Cardiac fibroblast (primary cell): ENCODE measurements around the gene RBM47.

ENCODE experiments used
- DNase-seq, 2 donors: peaks; one replicate each; pipeline versions ENCODE4 v3.0.0 to v3.0.0-alpha.2; 2010; ENCODE audit warnings: low read depth in 2 of 2
- H3K4me3 ChIP-seq, 2 donors: replicated peaks in 1 of 2; 1 replicate in 1 of 2; 2 replicates in 1 of 2; pipeline ENCODE4 v1.5.1; 2011; ENCODE audit warnings: low read depth in 2 of 2, low read length in 2 of 2, mild to moderate bottlenecking in 2 of 2, moderate library complexity in 1 of 2
- TF ChIP-seq, protein P1 (sequence below): IDR thresholded peaks from one replicate; pipeline ENCODE4 v1.5.1; 2011; ENCODE audit warnings: low read depth, mild to moderate bottlenecking, low read length, inconsistent platforms

Gene RBM47

DNA sequence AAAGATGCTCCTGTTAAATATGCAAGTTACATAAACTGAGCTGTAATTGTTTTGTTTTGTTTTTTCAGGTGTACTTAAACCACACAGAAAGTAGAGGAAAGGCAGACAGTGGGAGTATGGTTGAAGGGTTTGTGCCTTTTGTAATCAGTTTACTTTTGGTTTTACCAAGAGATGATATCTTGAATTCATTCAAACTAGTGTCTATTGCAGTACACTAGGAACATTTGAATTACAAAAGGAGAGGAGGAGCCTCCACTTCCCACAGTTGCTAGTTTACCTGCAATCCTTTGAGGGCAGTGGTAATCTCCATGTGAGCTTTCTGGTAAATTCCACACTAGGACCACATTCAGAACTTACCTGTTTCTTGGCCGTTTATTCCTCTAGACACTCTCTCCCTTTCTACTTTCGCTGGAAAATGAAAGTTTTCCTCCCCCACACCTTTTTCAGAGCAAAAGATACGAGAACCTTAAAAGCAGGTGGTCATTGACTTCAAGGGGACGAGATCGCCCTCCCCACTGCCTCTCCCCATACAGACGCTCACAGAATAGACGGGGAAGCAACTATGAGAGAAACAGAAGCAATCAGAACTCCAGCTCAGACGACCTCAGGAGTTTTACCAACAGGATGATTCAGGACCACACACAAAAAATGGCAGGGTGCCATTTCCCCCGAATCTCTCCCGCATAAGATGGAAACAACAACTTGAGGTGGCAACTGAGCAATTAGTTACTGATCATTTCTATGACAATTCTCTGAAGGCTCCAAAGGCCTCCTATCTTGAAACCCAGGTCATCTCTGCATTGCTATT lies 3.3 kb downstream of the RBM47 start:
- TF ChIP-seq, protein P1, sequence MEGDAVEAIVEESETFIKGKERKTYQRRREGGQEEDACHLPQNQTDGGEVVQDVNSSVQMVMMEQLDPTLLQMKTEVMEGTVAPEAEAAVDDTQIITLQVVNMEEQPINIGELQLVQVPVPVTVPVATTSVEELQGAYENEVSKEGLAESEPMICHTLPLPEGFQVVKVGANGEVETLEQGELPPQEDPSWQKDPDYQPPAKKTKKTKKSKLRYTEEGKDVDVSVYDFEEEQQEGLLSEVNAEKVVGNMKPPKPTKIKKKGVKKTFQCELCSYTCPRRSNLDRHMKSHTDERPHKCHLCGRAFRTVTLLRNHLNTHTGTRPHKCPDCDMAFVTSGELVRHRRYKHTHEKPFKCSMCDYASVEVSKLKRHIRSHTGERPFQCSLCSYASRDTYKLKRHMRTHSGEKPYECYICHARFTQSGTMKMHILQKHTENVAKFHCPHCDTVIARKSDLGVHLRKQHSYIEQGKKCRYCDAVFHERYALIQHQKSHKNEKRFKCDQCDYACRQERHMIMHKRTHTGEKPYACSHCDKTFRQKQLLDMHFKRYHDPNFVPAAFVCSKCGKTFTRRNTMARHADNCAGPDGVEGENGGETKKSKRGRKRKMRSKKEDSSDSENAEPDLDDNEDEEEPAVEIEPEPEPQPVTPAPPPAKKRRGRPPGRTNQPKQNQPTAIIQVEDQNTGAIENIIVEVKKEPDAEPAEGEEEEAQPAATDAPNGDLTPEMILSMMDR: no peak
- no peak overlapping the region for H3K4me3 ChIP-seq
- peak; percentile 11 to 31 for DNase-seq

DNA sequence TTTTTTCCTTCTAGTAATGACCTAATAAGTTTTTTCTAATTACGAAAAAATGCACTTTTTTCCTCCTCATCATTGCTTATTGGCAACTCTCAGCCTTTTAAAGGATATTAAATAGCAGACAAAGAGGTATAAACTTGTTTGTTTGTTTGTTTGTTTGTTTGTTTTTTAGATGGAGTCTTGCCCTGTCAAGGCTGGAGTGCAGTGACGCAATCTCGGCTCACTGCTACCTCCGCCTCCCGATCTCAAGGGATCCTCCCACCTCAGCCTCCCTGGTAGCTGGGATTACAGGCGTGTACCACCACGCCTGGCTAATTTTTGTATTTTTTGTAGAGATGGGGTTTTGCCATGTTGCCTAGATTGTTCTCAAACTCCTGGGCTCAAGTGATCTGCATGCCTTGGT lies 6.0 kb downstream of the RBM47 start:
- DNase-seq: no peak
- H3K4me3 ChIP-seq: no peak overlapping the region
- TF ChIP-seq, protein P1: no peak

DNA sequence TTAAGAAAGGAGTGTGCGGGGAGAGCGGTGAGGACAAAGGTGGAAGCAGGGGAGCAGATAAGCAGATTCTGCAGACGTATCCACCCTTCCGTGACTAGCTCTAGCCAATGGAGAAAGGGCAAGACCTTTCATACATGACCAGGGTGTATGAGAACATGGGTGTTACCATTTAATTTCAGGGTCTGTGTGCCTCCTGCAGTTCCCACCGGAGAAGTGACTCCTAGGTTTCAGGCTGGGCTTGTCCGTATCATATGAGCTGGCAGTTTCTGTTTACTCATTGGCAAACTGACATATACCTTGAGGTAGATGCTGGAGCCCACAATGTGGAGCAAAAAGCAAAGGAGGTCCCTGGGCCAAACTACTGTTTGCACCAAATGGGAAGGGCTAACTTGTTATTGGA lies 6.8 kb downstream of the RBM47 start:
- H3K4me3 ChIP-seq: no peak overlapping the region
- DNase-seq: no peak
- TF ChIP-seq, protein P1: no peak

DNA sequence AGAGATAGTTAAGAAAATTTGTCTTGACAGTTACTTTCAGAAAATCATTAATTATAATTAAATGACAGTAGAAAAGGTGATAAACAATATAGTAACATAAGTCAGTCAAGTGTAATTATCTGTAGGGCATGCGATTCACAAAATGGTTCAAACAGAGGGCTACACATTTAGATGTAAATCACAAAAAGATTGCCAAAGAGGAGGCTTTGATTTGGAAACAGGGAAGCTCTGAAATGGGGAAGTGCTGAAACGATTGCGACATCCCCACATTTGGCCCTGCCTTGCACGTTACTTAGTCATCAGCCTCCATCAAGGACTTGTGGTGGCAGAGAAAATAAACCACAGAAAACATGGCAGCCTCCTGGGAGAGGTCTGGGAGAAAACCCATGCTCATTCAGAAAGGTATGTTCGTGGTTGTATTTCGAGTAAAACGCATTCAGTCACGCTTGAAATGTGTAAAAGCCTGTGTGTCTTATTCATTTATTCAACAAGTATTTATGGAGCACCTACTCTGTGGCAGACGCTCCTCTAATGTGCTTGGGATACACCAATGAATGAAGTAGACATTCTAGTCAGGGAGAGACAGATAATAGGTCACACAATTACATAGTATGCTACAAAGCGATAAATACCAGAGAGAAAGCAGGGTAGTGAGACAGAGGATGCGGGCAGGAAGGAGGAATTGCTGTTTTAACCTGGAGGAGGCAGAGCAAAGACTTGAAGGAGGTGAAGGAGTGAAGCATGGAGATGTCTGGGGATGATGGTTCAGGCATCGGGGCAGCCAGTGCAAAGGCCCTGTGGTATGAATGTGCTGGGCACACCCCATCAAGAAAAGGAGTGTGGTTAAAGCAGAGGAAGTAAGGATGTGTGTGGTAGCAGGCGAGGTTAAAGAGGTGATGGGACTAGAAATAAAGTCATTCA lies 7.8 kb downstream of the RBM47 start:
- no peak overlapping the region for H3K4me3 ChIP-seq
- TF ChIP-seq, protein P1: no peak
- peak; percentile 97 to 99 for DNase-seq

DNA sequence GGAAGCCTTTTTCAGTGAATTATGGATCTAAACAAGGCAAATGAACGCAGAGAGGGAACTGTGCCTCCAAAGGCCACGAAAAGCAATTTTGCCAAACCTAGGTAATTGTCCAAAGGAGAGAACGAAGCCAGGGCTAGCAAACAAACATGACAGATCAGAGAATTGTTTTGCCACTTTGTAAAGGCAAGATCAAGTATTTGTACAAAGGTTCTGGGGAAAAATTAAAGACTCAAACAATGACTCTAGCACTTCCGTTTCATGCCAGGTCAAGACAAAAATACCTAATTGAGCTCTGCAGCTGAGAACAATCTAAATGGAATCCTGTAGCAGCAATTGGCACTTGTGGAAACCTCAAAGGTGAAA lies 8.5 kb downstream of the RBM47 start:
- TF ChIP-seq, protein P1: no peak
- H3K4me3 ChIP-seq: no peak overlapping the region
- no peak for DNase-seq

DNA sequence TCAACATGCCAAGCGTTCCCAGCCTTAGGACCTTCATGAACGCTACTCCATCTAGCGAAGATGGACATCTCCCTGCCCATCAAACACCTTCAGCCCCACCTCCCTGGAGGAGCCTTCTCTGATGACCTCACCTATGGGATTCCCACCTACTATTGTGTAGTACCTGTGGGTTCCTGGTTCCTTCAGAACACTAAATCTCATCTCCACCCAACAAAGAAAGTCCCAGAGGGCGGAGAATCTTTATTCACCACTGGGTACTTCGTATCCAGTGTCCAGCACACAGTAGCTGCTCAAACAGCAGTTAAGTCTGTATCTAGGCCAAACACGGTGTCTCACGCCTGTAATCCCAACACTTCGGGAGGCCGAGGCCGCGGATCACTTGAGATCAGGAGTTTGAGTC lies 10.1 kb downstream of the RBM47 start:
- H3K4me3 ChIP-seq: no peak overlapping the region
- TF ChIP-seq, protein P1: no peak
- DNase-seq: no peak
